GM19238 (cell line): ENCODE measurements around the gene FNBP1.

Experiments
- DNase-seq: peaks from one replicate; pipeline ENCODE4 v3.0.0; 2011; ENCODE audit warnings: low spot score; ENCODE audit not compliant: insufficient read length

Gene FNBP1

DNA sequence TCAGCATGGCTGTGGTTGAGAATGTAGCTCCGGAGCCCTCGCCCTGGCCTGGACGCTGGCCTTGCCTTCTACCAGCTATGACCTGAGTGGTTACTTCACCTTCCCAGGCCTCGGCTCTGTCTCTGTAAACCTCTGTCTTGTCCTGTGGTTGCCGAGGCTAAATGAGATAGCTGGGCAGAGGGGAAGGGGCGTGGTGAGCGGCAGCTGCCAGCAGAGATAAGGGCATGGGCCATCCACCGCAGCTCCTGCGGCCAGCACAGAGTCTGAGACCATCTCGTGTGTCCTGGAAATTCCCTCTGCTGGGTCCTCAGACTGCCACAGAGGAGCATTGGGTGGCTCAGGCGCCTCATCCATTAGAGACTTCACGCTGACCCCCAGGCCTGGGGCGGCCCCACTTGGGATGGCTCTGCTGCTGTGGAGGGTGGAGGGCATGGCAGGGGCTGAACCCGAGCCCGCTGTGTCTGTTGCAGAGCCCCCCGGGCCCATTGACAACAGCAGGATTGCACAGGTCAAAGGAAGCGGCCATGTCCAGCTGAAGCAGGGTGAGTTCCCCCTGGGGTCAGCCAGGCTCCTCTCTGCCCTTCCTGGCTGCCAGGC is 163.8 kb downstream of the FNBP1 start:
- no peak for DNase-seq

DNA sequence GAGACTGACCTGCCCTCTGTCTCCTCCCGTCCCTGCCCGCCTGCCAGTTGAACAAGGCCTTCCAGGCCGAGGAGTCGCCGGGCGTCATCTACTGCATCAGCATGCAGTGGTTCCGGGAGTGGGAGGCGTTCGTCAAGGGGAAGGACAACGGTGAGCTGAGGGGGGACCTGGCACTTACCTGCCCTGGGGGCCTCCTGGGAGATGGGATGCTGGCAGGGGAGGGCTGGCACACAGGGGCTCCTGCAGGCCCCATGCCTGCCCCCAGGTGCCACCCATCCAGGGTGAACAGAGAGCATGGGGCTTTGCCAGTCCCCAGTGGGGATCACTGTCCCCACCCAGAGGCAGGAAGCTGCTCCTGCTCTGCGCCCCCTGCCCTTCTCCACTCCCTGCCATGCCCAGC is 164.7 kb downstream of the FNBP1 start:
- no peak for DNase-seq

DNA sequence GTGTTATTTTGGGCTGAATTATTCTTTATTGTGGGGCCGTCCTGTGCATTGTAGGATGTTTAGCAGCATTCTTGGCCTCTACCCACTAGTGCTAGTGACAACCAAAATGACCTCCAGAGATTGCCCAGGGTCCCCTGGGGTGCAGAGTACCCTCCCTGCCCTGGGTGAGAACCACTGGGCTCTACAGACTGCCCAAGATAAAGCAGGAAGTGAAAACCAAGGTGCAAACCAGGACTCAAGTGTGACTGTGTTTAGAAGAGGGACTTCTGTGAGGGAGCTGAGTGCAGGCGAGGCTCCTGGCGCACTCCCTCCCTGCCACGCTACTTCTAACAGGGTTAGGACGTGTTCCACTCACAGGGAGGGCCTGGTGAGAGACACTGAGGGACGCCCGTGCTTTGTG is 166.2 kb downstream of the FNBP1 start:
- no peak for DNase-seq

DNA sequence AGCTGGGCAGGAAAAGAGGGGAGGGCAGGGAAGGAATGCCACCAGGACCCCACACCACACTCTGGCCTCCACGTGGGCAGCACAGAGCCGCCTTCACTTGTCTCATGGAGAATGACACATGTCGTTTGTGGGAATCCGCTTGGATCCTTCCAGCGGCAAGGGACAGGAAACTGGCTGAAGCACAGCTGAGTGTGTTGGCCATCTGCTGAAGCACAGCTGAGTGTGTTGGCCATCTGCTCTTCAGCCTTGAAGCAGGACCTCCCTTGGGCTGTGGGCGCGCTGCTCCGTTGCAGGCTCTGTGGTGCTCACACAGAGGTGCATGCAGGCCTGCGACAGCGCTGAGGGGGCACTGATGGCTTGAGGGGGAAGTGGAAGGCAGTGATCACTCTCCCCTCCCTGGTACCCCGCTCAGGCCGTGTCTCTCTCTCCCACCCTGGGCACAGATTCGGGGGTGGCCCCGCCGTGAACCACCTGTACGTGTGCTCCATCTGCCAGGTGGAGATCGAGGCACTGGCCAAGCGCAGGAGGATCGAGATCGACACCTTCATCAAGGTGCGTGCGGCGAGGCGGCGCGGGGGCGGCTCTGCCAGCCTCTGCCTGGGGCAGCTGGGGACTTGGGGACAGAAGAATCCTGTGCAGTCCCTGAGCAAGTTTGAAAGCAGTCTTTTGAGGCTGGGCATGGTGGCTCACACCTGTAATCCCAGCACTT is 167.1 kb downstream of the FNBP1 start:
- no peak for DNase-seq

DNA sequence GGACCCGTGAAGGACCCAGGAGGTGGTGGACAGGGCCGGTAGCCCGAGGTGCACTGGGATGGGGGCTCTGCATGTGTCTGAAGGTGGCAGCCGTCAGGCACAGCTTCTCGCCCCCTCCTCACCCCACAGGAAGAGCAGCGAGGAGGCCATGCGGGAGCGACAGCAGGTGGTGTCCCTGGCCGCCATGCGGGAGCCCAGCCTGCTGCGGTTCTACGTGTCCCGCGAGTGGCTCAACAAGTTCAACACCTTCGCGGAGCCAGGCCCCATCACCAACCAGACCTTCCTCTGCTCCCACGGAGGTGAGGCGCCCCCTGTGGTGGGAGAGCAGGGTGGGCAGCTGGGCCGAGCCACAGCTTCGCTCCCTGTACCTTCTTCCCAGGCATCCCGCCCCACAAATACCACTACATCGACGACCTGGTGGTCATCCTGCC is 167.8 kb downstream of the FNBP1 start:
- DNase-seq = no peak

DNA sequence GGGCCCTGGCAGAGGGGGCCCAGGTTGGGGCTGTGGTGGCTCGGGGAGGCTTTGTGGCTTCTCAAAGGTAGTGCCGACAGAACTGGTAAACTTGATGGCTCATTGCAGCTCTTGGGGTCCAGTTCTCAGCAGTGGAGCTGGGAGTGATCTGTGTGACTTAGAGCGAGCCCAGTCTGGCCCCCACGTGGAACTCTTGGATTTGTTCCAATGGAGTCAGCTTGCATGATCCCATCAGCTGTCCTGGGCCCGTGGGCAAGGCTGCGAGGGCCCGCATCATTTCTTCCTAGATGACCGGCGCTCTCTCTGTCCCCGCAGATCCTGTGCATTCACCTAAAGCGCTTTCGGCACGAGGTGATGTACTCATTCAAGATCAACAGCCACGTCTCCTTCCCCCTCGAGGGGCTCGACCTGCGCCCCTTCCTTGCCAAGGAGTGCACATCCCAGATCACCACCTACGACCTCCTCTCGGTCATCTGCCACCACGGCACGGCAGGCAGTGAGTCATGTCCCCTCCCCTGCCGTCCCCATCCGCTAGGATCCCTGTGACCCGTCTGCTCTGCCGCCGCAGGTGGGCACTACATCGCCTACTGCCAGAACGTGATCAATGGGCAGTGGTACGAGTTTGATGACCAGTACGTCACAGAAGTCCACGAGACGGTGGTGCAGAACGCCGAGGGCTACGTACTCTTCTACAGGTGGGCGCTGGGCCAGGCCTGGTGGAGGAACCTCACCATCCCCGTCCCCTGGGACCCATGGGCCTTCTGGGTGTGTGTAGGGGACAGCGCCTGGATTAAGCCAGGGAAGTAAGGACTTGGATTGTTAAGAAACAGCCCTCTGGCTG is 168.5 kb downstream of the FNBP1 start:
- no peak for DNase-seq

DNA sequence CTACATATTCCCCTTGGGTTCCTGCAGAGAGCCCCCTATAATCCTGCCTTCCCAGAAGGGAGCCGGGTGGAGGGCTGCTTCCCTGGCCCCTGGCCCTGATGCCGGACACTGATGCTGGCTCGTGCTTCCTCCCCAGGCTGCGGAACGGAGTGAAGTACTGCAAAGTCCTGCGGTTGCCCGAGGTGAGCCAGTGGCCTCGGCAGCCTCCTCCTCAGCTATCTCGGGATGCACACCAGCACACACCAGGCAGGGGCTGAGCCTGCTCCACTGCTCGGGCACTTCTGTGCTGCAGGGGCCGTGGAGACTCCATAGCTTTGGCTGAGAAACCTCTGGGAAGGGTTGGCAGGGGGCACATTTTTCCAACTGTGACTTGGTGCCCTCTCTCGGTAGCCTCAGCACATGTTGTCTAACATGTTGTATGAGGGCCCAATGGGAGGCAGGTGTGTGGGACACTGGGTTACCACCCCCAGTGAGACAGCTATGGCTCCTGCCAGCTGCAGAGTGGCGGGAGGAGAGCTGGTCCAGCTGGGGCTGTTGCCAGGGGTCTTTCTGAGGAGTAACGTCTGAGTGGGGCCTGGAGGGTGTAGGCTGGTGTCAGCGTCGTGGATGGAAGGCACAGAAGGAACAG is 169.3 kb downstream of the FNBP1 start:
- no peak for DNase-seq

DNA sequence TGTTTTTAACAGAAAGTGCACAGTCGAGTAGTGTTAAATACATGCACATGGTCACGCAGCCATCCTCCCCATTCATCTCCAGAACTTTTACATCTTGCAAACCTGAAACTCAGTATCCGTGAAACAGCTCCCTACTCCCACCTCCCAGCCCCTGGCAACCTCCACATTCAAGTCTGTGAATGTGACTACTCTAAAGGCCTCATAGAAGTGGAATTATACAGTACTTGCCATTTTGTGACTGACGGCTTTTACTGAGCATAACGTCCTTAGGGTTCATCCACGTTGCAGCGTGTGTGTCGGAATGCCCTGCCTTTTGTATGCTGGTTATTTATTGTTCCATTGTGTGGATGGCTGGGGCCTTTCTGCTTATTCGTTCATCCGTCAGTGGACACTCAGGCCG is 171.9 kb downstream of the FNBP1 start:
- no peak for DNase-seq

DNA sequence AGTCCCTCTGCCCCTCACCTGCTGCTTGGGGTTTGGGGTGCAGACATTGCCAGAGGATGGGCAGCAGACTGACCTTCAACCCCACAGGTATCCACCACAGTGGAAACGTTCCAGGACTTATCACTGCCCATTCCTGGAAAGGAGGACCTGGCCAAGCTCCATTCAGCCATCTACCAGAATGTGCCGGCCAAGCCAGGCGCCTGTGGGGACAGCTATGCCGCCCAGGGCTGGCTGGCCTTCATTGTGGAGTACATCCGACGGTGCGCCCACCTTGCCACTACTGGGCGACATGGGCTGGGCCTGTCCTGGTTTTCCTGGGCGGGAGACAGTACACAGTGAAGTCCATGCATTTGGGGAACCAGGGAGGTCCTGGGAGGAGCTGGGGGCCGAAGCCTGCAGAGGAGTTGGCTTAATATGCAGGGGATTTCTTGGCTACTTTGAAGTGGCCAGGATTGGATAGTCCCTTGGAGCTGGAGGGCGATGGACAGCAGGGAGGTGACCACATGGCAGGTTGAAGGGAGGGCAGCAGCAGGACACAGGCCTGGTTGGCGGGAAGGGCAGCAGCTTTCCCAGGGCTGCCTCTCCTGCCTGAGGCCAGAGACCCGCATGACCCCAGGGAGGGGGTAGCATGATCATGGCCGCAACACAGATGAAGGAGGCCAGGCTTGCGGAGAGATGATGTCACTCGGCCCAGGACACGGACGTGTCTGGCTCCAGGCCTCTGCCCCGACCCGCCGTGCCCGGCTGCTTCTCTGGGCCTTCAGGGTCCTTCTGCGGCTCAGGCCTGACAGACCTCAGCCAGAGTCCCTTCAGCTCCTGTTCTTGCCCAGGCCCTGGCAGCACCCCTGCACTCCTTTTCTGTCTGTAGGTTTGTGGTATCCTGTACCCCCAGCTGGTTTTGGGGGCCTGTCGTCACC is 173.1 kb downstream of the FNBP1 start:
- no peak for DNase-seq

DNA sequence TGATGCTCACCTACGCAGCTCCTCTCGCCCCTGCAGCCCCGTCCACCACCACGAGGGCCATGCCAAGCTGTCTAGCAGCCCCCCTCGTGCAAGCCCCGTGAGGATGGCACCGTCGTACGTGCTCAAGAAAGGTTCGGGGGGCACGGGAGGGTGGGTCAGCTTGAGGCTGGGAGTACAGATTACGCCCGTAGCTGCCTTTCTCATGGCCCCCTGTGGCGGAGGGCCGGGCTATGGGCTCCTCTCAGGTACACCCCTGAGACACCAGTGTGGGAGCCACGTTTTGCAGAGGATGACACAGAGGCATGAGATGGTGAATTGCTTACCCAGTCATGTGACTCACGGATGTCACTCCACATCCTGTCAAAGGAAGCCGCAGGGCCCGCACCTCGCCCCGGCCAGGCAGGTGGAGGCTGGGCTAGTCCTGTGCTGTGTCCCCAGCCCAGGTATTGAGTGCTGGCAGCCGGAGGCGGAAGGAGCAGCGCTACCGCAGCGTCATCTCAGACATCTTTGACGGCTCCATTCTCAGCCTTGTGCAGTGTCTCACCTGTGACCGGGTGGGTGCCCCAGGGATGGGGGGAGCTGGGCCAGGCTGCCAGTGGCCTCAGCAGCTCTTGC is 174.0 kb downstream of the FNBP1 start:
- DNase-seq = no peak

DNA sequence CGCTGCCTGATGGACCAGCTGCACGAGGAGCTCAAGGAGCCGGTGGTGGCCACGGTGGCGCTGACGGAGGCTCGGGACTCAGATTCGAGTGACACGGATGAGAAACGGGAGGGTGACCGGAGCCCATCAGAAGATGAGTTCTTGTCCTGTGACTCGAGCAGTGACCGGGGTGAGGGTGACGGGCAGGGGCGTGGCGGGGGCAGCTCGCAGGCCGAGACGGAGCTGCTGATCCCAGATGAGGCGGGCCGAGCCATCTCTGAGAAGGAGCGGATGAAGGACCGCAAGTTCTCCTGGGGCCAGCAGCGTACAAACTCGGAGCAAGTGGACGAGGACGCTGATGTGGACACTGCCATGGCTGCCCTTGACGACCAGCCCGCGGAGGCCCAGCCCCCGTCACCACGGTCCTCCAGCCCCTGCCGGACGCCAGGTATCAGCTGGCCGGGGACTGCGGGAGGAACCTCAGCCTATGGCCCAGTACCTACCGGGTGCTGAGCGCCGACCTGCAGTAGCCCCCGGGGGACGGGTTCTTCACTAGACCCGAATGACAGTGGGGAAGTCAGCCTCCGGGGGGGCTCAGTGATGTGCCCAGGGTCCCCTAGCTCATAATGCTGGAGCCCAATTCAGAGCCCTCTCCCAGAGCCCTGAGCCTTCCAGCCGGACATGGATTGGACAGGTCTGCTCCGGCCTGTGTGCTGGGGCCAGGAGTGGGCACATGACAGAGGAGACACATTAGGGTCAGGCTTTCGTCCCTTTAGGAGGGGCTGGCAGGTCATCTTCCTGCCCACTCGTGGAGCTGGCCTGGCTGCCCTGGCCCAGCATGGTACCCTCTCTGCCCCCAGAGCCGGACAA is 174.7 kb downstream of the FNBP1 start:
- DNase-seq = no peak

DNA sequence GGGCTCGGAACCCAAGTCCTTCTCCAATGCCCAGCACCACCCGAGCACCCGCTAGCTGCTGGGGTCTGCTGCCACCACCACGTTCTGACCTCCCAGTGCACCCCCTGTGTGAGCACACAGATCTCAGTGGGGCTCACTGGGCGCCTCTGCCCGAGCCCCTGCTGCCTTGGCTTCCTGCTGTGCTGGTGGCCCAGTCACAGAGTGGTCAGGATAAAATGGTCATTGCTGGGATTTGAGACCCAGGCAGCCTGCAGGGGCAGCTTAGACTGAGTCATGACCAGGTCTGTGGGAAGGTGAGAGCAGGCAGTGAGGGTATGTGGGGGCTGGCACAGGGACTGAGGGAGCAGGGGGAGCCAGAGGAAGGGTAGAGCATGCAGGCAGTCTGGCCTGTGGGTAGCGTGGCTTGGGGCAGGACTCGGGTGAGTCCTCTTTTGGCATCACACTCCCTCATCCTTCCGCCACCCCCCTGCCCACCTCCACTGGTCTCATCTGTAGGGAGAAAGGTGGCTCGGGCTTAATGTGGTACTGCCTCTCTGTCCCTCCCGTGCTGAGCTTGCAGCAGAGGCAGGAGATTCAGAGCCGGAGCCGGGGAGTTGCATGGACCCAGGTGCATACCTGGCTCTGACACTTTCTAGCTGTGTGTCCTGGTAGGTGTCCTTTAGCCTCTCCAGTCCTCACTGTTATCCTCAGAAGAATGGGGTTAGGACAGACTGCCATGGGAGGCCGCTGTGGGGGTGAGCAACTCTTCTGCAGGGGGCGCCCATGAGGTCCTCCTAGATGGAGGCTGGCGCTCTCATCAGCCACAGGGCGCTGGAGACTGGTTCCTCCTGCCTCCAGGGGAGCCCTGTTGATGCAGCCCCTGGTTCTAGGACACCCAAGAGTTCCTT is 175.6 kb downstream of the FNBP1 start:
- no peak for DNase-seq

DNA sequence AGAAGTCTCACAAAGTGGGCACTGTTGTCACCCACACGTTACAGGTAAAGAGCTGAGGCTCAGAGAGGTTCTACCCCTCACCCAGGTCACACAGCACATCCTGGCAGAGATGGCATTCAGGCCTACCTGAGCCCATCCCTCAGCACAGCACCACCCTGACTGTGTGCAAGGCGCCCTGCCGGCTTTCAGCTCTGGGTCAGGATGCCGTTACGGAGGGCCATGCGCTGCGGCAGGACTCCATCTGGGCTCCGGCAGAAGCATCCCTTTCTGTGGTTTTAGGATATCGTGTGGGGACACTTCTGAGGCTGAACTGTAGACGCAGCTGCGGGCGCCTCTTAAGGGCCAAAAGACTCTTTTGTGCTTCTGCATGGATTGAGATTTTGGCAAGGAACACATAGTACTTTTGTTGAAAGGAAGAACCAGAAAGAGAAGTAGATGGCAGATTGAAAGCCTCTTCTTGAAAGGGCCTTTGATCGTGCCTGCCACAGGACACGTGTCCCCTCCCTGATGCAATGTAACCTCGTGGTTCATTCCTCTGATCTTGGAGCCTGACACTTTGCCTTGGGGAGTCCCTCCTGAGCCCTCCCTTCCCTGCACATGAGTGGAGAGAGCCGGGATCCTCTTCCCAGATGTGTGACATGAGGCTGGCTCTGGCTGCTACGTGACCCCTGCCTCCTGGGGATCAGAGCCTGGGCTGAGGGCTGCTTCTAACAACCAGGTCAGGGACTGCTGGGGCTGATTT is 176.4 kb downstream of the FNBP1 start:
- DNase-seq = no peak

DNA sequence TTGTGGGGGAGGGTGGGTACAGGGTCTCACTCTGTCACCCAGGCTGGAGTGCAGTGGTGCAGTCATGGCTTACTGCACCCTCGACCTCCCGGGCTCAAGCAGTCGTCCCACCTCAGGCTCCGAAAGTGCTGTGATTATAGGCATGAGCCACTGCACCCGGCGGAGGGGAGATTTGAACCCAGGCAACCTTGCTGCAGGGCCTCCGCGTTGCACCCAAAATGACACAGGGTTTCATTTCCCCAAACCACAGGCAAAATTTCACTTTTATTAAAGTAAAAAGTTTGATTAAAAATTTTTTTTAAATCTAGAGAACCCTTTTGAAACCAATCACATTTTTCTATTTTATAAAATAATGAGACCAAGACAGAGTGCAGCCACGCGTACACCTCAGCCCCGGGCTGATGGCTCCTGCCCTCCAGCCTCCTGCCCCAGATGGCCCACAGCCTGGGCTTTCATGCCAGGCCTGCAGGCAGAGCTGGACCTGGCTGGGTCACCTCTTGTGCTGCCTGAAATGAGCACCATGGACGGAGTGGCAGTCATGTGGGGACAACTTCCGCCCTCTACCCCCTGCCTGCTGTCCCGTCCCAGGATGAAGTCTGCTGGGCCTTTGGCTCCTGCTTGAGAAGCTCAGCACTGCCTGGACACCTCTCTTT is 177.2 kb downstream of the FNBP1 start:
- no peak for DNase-seq

DNA sequence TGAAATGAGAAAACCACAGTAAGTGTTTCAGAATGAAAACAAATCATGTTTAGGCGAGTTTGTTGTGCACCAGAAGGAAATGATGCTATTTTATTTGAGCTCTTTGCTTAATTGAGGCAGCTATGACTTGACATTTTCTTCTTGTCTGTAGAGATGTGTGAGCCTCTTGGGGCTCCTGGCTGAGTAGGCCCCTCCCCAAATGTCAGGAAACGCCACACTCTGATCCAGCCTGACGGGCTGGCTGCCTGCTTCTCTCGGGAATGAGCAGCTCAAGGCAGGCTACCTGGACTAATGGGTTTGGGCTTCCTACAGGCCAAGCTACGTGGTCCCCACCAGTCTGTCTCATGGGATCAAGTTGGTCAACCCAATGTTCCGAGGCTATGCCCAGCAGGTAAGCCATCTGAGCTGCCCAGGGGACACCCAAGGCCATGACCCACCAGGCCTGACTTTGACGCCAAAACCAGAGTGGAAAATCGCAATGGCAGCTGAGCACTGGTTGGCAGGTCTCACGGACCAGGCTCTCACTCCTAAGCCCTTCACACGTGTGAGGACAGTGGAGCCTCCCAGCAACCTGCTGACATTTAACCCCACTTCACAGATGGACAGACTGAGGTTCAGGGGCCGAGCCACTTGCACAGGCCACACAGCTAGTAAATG is 177.9 kb downstream of the FNBP1 start:
- no peak for DNase-seq

DNA sequence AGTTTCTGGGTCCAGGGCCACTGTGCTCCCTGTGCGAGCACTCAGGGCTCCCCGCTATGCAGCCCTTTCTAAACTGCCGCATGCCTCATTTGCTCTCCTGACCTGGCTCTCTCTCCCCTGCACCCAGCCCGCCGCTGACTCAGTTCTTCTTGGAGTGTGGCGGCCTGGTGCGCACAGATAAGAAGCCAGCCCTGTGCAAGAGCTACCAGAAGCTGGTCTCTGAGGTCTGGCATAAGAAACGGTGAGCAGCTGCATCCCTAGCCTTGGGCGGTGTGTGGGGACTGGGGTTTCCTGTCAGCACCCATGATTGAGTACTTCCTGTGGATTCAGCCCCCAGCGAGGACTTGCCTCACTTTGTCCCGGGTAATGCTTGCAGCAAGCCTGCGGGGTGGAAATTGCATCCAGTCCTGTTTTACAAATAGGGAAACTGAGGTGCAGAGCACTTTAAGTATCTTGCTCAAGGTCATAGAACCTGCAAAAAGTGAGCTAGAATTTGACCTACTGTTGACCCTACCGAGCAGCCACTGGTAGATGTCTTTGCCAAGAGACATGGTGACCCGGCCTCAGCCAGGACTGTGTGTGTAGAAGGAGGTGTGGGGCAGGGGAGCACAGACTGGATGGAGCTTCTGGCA is 179.8 kb downstream of the FNBP1 start:
- peak; percentile 32 for DNase-seq
